ENCODE measurements around the gene USH1C.

The USH1C gene

DNA sequence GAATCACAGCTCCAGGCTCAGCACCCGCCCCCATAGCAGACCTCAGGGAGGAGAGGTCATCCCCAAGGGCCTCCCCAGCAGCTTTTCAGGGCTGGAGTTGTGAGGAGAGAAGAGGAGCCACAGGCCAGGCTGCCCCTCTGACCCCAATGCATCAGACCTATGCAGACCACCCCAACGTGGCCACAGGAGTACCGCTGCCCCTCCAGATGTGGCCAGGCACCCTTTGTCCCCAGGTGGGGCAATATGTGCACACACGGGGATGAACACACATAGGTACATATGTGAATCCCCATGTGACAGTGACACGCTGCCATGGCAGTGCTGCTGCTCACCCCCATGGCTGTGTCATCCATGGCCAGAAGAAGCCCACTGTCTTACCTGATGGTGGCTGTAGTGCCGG lies 10.9 kb downstream of the USH1C start:
- Histone ChIP-seq H3K36me3 (ENCODE audit: control insufficient read depth in 2 of 2, insufficient read depth in 1 of 2, low read length in 2 of 2) (no peaks in the 10 kb centered on the region), H3K4me1 (ENCODE audit: control insufficient read depth, insufficient read depth, low read length) (no peaks in the 10 kb centered on the region), H3K27ac (ENCODE audit: extremely low read depth, low read depth, low read length) (no peak overlapping the region), H3K9me3 (ENCODE audit: control insufficient read depth, insufficient read depth, low read depth, low read length) (no peaks in the 10 kb centered on the region), H3K4me3 (ENCODE audit: low read depth, low read length) (no peak overlapping the region)
- POLR2A ChIA-PET = interaction anchor here (0.5 kb wide), 1 partner anchor 299 kb away, joined by 3 read pairs; no protein-coding TSS in a partner anchor
- CTCF ChIA-PET = no interaction called here
- TF ChIP-seq ZNF174 (tag by site-specific recombination; IDR thresholded peaks at IDR 0.05) = no peak

GRCh38 chr11:17532784-17533183 lies 11.4 kb downstream of the USH1C start:
- H3K4me1 ChIP-seq (ENCODE audit: control insufficient read depth, insufficient read depth, low read length) = no peaks in the 10 kb centered on the region
- POLR2A ChIA-PET = no interaction called here
- no peaks in the 10 kb centered on the region for H3K36me3 ChIP-seq (ENCODE audit: control insufficient read depth in 2 of 2, insufficient read depth in 1 of 2, low read length in 2 of 2)
- CTCF ChIA-PET = interaction anchor here (0.5 to 8.8 kb wide), 3 partner anchors 15 to 178 kb away, joined by 3 to 192 read pairs (median 4); partner anchors contain the start of gene KCNJ11
- H3K9me3 ChIP-seq (ENCODE audit: control insufficient read depth, insufficient read depth, low read depth, low read length) = no peaks in the 10 kb centered on the region
- H3K27ac ChIP-seq (ENCODE audit: extremely low read depth, low read depth, low read length) = no peak overlapping the region
- no peak for TF ChIP-seq ZNF664 (tag by site-specific recombination; IDR thresholded peaks at IDR 0.05)
- no peak for TF ChIP-seq ZBTB7A (tag by site-specific recombination; IDR thresholded peaks at IDR 0.05; ENCODE audit: low read depth)
- no peak for TF ChIP-seq ZNF423 (tag by site-specific recombination; IDR thresholded peaks at IDR 0.05)
- no peak for TF ChIP-seq EGR2 (tag by site-specific recombination; IDR thresholded peaks at IDR 0.05; ENCODE audit: low read depth)
- no peak for TF ChIP-seq ZNF837 (tag by site-specific recombination; IDR thresholded peaks at IDR 0.05)
- no peak for TF ChIP-seq BCL6B (tag by site-specific recombination; IDR thresholded peaks at IDR 0.05)
- TF ChIP-seq ZNF530 (tag by site-specific recombination; IDR thresholded peaks at IDR 0.05; ENCODE audit: low read depth) = no peak
- TF ChIP-seq ZFHX2 (tag by site-specific recombination; conservative IDR thresholded peaks at IDR 0.05) = no peak
- TF ChIP-seq ZNF776 (tag by site-specific recombination; IDR thresholded peaks at IDR 0.05; ENCODE audit: borderline replicate concordance) = no peak
- no peak for TF ChIP-seq ZNF266 (tag by site-specific recombination; IDR thresholded peaks at IDR 0.05; ENCODE audit: low read depth)
- TF ChIP-seq REPIN1 (tag by site-specific recombination; IDR thresholded peaks at IDR 0.05; ENCODE audit: low read depth) = no peak
- no peak for TF ChIP-seq TCF7L2 (IDR thresholded peaks at IDR 0.05; ENCODE audit: borderline replicate concordance, low read depth, low read length)
- TF ChIP-seq SP3 (tag by site-specific recombination; IDR thresholded peaks at IDR 0.05) = no peak
- no peak overlapping the region for H3K4me3 ChIP-seq (ENCODE audit: low read depth, low read length)

- no peaks in the 10 kb centered on the region for H3K36me3 ChIP-seq (ENCODE audit: control insufficient read depth in 2 of 2, insufficient read depth in 1 of 2, low read length in 2 of 2)
- H3K4me1 ChIP-seq (ENCODE audit: control insufficient read depth, insufficient read depth, low read length) = no peaks in the 10 kb centered on the region
- no peak overlapping the region for H3K4me3 ChIP-seq (ENCODE audit: low read depth, low read length)
- ChIA-PET POLR2A (no interaction called here), CTCF (interaction anchor here (0.6 to 8.8 kb wide), 3 partner anchors 14 to 146 kb away, joined by 3 to 192 read pairs (median 4); partner anchors contain the start of gene KCNJ11)
- TF ChIP-seq GLI2 (tag by site-specific recombination; IDR thresholded peaks at IDR 0.05; ENCODE audit: borderline replicate concordance, low read depth) = no peak
- no peak for TF ChIP-seq GLIS2 (tag by site-specific recombination; IDR thresholded peaks at IDR 0.05)
- TF ChIP-seq, protein P1, sequence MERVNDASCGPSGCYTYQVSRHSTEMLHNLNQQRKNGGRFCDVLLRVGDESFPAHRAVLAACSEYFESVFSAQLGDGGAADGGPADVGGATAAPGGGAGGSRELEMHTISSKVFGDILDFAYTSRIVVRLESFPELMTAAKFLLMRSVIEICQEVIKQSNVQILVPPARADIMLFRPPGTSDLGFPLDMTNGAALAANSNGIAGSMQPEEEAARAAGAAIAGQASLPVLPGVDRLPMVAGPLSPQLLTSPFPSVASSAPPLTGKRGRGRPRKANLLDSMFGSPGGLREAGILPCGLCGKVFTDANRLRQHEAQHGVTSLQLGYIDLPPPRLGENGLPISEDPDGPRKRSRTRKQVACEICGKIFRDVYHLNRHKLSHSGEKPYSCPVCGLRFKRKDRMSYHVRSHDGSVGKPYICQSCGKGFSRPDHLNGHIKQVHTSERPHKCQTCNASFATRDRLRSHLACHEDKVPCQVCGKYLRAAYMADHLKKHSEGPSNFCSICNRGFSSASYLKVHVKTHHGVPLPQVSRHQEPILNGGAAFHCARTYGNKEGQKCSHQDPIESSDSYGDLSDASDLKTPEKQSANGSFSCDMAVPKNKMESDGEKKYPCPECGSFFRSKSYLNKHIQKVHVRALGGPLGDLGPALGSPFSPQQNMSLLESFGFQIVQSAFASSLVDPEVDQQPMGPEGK (tag by site-specific recombination; IDR thresholded peaks at IDR 0.05) = no peak
- no peak for TF ChIP-seq PRDM10 (tag by site-specific recombination; IDR thresholded peaks at IDR 0.05)
- TF ChIP-seq ZIC2 (tag by site-specific recombination; IDR thresholded peaks at IDR 0.05) = 0 out of 2 replicates have a peak, but pooled peaks have one; percentile 14
- TF ChIP-seq, protein P2, sequence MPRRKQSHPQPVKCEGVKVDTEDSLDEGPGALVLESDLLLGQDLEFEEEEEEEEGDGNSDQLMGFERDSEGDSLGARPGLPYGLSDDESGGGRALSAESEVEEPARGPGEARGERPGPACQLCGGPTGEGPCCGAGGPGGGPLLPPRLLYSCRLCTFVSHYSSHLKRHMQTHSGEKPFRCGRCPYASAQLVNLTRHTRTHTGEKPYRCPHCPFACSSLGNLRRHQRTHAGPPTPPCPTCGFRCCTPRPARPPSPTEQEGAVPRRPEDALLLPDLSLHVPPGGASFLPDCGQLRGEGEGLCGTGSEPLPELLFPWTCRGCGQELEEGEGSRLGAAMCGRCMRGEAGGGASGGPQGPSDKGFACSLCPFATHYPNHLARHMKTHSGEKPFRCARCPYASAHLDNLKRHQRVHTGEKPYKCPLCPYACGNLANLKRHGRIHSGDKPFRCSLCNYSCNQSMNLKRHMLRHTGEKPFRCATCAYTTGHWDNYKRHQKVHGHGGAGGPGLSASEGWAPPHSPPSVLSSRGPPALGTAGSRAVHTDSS (tag by site-specific recombination; IDR thresholded peaks at IDR 0.05) = no peak
- no peak for TF ChIP-seq ZEB2 (tag by site-specific recombination; IDR thresholded peaks at IDR 0.05)
- no peaks in the 10 kb centered on the region for H3K9me3 ChIP-seq (ENCODE audit: control insufficient read depth, insufficient read depth, low read depth, low read length)
- no peak overlapping the region for H3K27ac ChIP-seq (ENCODE audit: extremely low read depth, low read depth, low read length)
These were observed 12.5 kb downstream of the USH1C start for GRCh38 chr11:17531636-17532113.
